HG03521 (cell line): ENCODE results near the gene ZFYVE26.
"Not testable (repeated sequence)": the region's sequence is repeated elsewhere in the genome, so short reads cannot be mapped to it uniquely, and the experiment has no call there.

Experiments used
- ATAC-seq: cut with Tn5 transposase; IDR thresholded peaks from one replicate; pipeline ENCODE4 v1.9.1; 2021; ENCODE audit warnings: mild to moderate bottlenecking, moderate library complexity; ENCODE audit not compliant: unreplicated experiment

Gene ZFYVE26

DNA sequence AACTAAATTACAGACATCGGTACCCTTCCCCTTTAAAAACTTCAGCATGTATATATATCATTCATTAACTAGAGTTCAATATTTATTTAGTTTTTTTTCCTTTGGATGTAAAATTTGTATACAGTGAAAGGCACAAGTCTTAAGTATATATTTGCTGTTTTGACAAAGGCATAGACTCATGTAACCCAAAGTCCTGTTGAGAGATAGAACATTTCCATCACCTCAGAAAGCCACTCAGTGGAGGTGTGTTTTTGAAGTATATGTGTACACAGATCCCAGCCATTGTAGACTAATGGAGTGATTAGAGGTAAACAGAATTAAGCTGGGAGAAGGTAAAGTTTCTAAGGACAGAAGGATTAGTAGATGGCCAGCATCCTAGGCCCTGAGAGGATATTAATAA lies 99.3 kb downstream of the ZFYVE26 start:
- ATAC-seq: no peak

DNA sequence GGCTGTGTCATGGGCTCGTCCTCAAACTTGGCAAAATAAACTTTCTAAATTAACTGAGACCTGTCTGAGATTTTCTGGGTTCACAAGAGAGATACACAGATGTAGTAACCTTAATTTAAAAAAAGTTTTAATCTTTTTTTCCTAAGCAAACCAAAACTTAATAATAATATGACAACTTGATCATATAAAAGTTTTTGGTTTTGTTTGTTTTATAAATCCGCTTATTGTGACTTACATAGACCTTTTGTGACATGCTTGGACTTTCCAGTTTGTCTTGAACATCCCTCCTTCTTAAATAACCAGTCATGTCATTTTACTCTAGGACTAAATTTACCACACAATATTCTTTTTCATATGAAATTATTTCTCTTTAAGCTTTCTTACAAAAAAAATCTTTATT lies 106.2 kb downstream of the ZFYVE26 start:
- no peak for ATAC-seq

DNA sequence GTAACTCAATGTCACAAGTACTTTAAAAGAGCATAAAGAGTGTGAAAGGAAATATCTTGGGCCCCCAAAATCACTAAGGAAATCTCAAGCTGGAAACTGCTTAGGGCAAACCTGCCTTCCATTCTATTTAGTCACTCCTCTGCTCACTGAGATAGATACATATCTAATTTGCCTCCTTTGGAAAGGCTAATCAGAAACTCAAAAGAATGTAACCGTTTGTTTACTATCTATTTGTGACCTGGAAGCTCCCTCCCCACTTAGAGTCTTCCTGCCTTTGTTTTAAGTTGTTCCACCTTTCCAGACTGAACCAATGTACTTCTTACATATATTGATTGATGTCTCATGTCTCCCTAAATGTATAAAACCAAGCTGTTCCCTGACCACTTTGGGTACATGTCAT lies 106.6 kb downstream of the ZFYVE26 start:
- not testable (repeated sequence) for ATAC-seq

DNA sequence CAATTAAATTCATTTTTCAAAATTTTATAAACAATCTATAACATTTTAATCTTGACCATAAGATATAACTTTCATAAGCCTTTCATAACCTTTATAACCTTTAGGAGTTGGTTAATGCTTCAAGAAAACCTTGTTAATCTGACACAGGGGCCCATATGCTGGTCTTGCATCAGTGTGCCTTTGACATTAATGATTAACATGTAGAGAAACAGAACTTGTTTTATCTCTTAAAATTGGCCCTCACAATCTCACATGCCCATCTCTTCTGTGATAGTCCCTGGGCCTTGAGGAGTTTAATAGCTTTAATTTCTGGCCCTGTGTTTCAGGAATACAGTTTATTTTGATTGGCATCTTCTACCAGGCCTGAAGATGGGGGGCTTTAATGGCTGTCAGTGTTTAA lies 107.0 kb downstream of the ZFYVE26 start:
- ATAC-seq: not testable (repeated sequence)

DNA sequence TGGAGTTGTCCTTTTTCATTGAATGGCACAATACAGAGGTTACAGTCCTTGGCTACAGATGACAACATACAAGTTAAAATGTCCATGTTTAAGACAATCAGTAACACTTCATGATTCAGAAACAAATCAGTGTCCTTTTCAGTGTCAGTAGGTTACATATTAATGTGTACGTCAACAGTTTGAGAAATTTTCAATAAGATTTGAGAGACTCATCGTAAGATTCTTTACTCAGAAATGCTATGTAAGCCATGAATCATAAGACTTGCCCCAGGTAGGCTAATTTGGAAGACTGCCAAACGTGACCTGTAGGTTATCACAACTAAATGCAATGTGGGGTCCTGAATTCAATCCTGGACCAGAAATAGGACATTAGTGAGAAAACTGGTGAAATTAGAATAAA lies 111.2 kb downstream of the ZFYVE26 start:
- ATAC-seq: no peak

DNA sequence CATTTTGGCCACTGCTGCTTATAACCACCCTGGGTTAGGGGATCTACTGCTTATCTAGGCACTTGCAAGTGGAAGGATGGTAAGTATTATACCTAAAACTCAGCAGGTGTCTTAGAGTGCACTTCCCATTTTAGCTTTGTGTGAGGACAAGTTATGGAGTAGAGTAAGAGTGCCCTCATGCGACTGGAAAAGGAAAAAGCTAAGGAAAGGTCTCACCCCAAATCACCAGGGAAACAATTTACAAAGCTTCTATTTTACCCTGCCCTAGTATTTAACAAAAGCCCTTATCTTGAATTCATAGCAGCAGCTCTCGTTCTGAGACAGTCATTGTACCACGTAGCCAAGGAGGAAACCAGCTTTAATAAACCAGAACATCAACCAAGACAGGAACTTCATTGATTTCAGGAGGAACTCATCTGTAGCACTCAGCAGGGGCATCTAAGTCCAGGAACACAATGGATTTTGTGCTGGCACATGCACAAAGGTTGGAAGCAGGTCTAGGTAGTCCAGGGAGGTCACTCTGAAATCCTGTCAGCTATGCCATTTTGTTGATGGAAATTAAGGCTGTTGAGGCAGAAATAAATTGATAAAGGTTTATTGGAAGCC lies 111.8 kb downstream of the ZFYVE26 start:
- no peak for ATAC-seq

DNA sequence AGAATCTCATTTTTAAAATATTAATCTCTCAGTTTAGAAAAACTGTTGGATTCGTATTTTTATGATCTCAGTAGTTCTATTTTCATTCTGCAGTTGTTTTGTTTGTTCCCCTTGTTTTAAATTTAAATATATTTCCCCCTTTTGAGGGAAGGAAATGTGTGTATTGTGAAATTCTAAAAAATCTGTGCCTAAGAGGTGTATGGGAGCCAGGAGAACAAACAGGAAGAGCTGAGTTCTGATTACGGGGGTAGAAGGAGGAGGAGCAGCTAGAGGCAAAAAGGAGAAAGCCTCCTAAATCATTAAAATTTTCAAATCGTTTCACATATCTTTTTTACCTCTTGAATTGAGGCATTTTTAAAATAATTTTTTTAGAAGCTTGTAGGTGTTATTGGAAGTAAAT lies 112.4 kb downstream of the ZFYVE26 start:
- no peak for ATAC-seq

DNA sequence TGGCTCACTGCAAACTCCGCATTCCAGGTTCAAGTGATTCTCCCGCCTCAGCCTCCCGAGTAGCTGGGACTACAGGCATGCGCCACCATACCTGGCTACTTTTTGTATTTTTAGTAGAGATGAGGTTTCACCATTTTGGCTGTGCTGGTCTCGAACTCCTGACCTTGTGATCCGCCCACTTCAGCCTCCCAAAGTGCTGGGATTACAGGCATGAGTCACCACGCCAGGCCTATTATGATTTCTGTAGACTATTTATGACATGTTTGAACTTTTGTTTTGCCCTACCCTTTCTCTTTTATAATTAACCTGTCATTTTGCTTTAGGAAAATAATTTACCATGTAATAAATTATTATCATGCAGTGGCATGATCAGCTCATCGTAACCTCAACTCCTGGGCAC lies 114.9 kb downstream of the ZFYVE26 start, which contains the start of gene RDH12:
Gene RDH12, plus strand, starts transcription at position 395 of the 400 bp plus-strand sequence. CDS start 20,757 bp downstream, outside the sequence.
- ATAC-seq: not testable (repeated sequence)

DNA sequence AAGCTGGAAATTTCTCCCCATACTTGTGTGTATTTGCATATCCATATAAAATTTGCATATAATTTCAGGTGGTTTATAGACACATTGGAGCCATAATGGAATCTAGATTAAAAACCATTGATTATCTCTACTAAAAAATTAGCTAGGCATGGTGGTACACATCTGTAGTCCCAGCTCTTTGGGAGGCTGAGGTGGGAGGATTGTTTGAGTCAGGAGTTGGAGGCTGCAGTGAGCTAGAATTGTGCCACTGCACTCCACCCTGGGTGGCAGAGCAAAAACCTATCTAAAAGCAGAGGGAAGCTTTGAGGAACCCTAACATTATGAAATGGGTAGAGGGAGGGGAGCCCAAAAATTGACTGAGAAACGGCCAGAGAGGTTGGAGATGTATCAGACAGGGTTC lies 118.2 kb downstream of the ZFYVE26 start:
- ATAC-seq: no peak

DNA sequence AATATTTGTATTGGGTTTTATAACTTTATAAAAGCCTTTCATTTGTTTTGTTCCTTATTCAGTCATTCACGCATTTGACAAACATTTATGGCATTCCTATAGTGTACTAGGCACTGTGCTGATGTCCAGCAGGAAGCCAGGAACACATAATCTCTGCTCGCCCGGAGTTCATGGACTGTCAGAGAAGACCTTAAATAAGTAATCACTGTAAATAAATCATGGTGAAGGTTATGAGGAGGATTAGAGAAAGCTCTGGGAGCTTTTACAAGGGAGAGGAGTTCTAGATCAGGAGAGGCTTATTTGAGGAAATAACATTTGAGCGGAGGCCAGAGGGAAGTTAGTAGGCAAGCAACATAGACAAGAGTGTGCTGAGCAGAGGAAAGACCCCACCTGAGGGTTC lies 119.4 kb downstream of the ZFYVE26 start:
- no peak for ATAC-seq
